Activated CD8-positive, alpha-beta memory T cell treated with anti-CD3 and anti-CD28 coated beads for 1 hour (primary cell): ENCODE results near the gene OCA2.
"Not testable (repeated sequence)": the region's sequence is repeated elsewhere in the genome, so short reads cannot be mapped to it uniquely, and the experiment has no call there.

ENCODE experiments used
- DNase-seq, 2 donors: peaks; one replicate each; pipeline ENCODE4 v3.0.0-alpha.2; 2020; ENCODE audit warnings: low read depth in 1 of 2; ENCODE audit errors: extremely low read depth in 1 of 2

The OCA2 gene

GRCh38 chr15:27853624-27854455 lies 245.3 kb downstream of the OCA2 start:
- no peak for DNase-seq

- no peak for DNase-seq
Measured at GRCh38 chr15:27851858-27852210, 247.3 kb downstream of the OCA2 start.

GRCh38 chr15:27850981-27851857 lies 247.9 kb downstream of the OCA2 start:
- DNase-seq = no peak

- no peak for DNase-seq
Measured at GRCh38 chr15:27850050-27850449, 249.1 kb downstream of the OCA2 start.

- DNase-seq = not testable (repeated sequence)
Measured at GRCh38 chr15:27848936-27849335, 250.2 kb downstream of the OCA2 start.

- DNase-seq = no peak
Measured at GRCh38 chr15:27847775-27848710, 251.1 kb downstream of the OCA2 start.

GRCh38 chr15:27846722-27847395 lies 252.3 kb downstream of the OCA2 start:
- DNase-seq = no peak

GRCh38 chr15:27845535-27846369 lies 253.4 kb downstream of the OCA2 start:
- DNase-seq = no peak

- DNase-seq = no peak
Measured at GRCh38 chr15:27844018-27844666, 255.0 kb downstream of the OCA2 start.

- no peak for DNase-seq
Measured at GRCh38 chr15:27843146-27843545, 256.0 kb downstream of the OCA2 start.

- no peak for DNase-seq
Measured at GRCh38 chr15:27842526-27842925, 256.6 kb downstream of the OCA2 start.

GRCh38 chr15:27835233-27835939 lies 263.7 kb downstream of the OCA2 start:
- DNase-seq = no peak

GRCh38 chr15:27834684-27835083 lies 264.4 kb downstream of the OCA2 start:
- DNase-seq = no peak

- no peak for DNase-seq
Measured at GRCh38 chr15:27833974-27834373, 265.1 kb downstream of the OCA2 start.

- no peak for DNase-seq
Measured at GRCh38 chr15:27833178-27833577, 265.9 kb downstream of the OCA2 start.

- no peak for DNase-seq
Measured at GRCh38 chr15:27832237-27832596, 266.9 kb downstream of the OCA2 start.

GRCh38 chr15:27831384-27832236 lies 267.5 kb downstream of the OCA2 start:
- DNase-seq = no peak
